GM21619 (cell line): ENCODE measurements around the gene ZNF33B.
"Not testable (repeated sequence)": the region's sequence is repeated elsewhere in the genome, so short reads cannot be mapped to it uniquely, and the experiment has no call there.

Source experiments
- ATAC-seq: cut with Tn5 transposase; IDR thresholded peaks from one replicate; pipeline ENCODE4 v1.9.1; 2021; ENCODE audit not compliant: unreplicated experiment

The ZNF33B gene

GRCh38 chr10:42618424-42618823 lies 19.9 kb downstream of the ZNF33B start:
- ATAC-seq = no peak

GRCh38 chr10:42615419-42615818 lies 23.0 kb downstream of the ZNF33B start:
- ATAC-seq = no peak

- no peak for ATAC-seq
Observed at GRCh38 chr10:42609872-42610271, 28.5 kb downstream of the ZNF33B start.

GRCh38 chr10:42598249-42598873 lies 40.0 kb downstream of the ZNF33B start:
- ATAC-seq = no peak

GRCh38 chr10:42596196-42596595 lies 42.2 kb downstream of the ZNF33B start:
- no peak for ATAC-seq

GRCh38 chr10:42594246-42594650 lies 44.1 kb downstream of the ZNF33B start:
- no peak for ATAC-seq

GRCh38 chr10:42593284-42593683 lies 45.1 kb downstream of the ZNF33B start:
- no peak for ATAC-seq

GRCh38 chr10:42583828-42584227 lies 54.5 kb downstream of the ZNF33B start:
- ATAC-seq = no peak

- ATAC-seq = no peak
Observed at GRCh38 chr10:42578019-42578418, 60.4 kb downstream of the ZNF33B start.

- ATAC-seq = no peak
Observed at GRCh38 chr10:42576338-42576737, 62.0 kb downstream of the ZNF33B start.

GRCh38 chr10:42574336-42574735 lies 64.0 kb downstream of the ZNF33B start:
- no peak for ATAC-seq

- no peak for ATAC-seq
Observed at GRCh38 chr10:42556931-42557330, 81.4 kb downstream of the ZNF33B start.

- ATAC-seq = not testable (repeated sequence)
Observed at GRCh38 chr10:42553576-42553975, 84.8 kb downstream of the ZNF33B start.

- ATAC-seq = peak; percentile 18
Observed at GRCh38 chr10:42553064-42553407, 85.3 kb downstream of the ZNF33B start.

GRCh38 chr10:42552188-42553063 lies 85.9 kb downstream of the ZNF33B start:
- peak; percentile 90 for ATAC-seq

GRCh38 chr10:42551582-42552187 lies 86.7 kb downstream of the ZNF33B start:
- no peak for ATAC-seq

- ATAC-seq = no peak
Observed at GRCh38 chr10:42549851-42550250, 88.5 kb downstream of the ZNF33B start.

GRCh38 chr10:42548254-42548653 lies 90.1 kb downstream of the ZNF33B start:
- no peak for ATAC-seq

- ATAC-seq = no peak
Observed at GRCh38 chr10:42544945-42545344, 93.4 kb downstream of the ZNF33B start.

GRCh38 chr10:42543840-42544372 lies 94.5 kb downstream of the ZNF33B start:
- no peak for ATAC-seq
